NT2/D1 (cell line): ENCODE measurements around the gene MAML2.

Experiments used
- DNase-seq: peaks from one replicate; pipeline ENCODE4 v3.0.0-alpha.2; 2011; ENCODE audit warnings: low read depth, low spot score
- H3K27me3 ChIP-seq: 2 replicates; pipeline ENCODE4 v1.6.0; 2011; ENCODE audit warnings: mild to moderate bottlenecking; ENCODE audit not compliant: insufficient read length, insufficient read depth
- H3K36me3 ChIP-seq: 2 replicates; pipeline ENCODE4 v1.6.1; 2011; ENCODE audit warnings: mild to moderate bottlenecking, low read length, mixed read lengths; ENCODE audit not compliant: insufficient read depth, insufficient read length
- H3K4me1 ChIP-seq: 2 replicates; pipeline ENCODE4 v1.5.1; 2011; ENCODE audit not compliant: insufficient read depth, insufficient read length
- H3K4me3 ChIP-seq: 2 replicates; pipeline ENCODE4 v1.5.1; 2011; ENCODE audit warnings: low read depth; ENCODE audit not compliant: insufficient read length
- H3K9ac ChIP-seq: 2 replicates; pipeline ENCODE4 v1.6.0; 2011; ENCODE audit warnings: low read depth; ENCODE audit not compliant: insufficient read length
- H3K9me3 ChIP-seq: 2 replicates; pipeline ENCODE4 v1.5.1; 2011; ENCODE audit warnings: mild to moderate bottlenecking, low read length; ENCODE audit not compliant: insufficient read depth
- SUZ12 ChIP-seq: IDR thresholded peaks from 2 replicates; pipeline ENCODE4 v1.6.1; 2011; ENCODE audit not compliant: insufficient read length, insufficient read depth; ENCODE audit errors: extremely low read depth
- YY1 ChIP-seq: IDR thresholded peaks from 2 replicates; pipeline ENCODE4 v1.6.1; 2011; ENCODE audit not compliant: insufficient read length, insufficient read depth
- ZNF274 ChIP-seq: IDR thresholded peaks from 2 replicates; pipeline ENCODE4 v1.6.1; 2011; ENCODE audit warnings: mild to moderate bottlenecking, low read depth, low read length

The MAML2 gene

GRCh38 chr11:96342961-96343711 is at the start of gene MAML2:
TSS of gene MAML2 (minus strand) at chr11:96343195. CDS start at chr11:96341895, 1,300 bp downstream.
- TF ChIP-seq YY1 (no peak), SUZ12 (no peak), ZNF274 (no peak)
- Histone ChIP-seq H3K4me1 (peaks cover 3% of the 10 kb centered on the region), H3K4me3 (peak within 1 kb of the TSS; percentile 54), H3K27me3 (no peaks in the 10 kb centered on the region), H3K9me3 (no peaks in the 10 kb centered on the region), H3K9ac (peak within 1 kb of the TSS; percentile 50), H3K36me3 (peaks cover 10% of the 10 kb centered on the region)
- peak; percentile 90 for DNase-seq

- H3K4me3 ChIP-seq, result no peak overlapping the region
- TF ChIP-seq SUZ12 (no peak), ZNF274 (no peak), YY1 (no peak)
Measured at GRCh38 chr11:96391698-96392307, 48.8 kb upstream of the MAML2 start.

DNA sequence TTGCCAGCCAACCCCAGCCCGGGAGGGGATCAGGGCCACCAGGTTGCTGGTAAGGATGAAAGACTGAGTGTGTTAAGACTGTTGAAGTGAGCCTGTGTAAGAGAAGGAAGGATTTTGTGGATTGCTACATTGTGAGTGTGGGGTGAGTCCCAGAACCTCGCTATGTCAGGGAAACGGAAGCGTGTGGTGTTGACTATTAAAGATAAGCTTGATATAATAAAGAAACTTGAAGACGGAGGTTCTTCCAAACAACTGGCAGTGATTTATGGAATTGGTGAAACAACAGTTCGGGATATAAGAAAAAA is 47.4 kb upstream of the MAML2 start:
- no peak for DNase-seq
- no peaks in the 10 kb centered on the region for H3K27me3 ChIP-seq
- peaks cover 37% of the 10 kb centered on the region for H3K9me3 ChIP-seq
- peak overlapping the region; percentile 68 for H3K4me3 ChIP-seq
- peaks cover 13% of the 10 kb centered on the region for H3K36me3 ChIP-seq
- TF ChIP-seq YY1 (no peak), ZNF274 (no peak), SUZ12 (no peak)
- H3K9ac ChIP-seq, result peak overlapping the region; percentile 70
- H3K4me1 ChIP-seq, result no peaks in the 10 kb centered on the region

More at GRCh38 chr11:96391698-96392307, 48.8 kb upstream of the MAML2 start:
- Histone ChIP-seq H3K4me1 (no peaks in the 10 kb centered on the region), H3K9me3 (peaks cover 37% of the 10 kb centered on the region), H3K9ac (no peak overlapping the region), H3K27me3 (no peaks in the 10 kb centered on the region), H3K36me3 (peaks cover 11% of the 10 kb centered on the region)
- no peak for DNase-seq

DNA sequence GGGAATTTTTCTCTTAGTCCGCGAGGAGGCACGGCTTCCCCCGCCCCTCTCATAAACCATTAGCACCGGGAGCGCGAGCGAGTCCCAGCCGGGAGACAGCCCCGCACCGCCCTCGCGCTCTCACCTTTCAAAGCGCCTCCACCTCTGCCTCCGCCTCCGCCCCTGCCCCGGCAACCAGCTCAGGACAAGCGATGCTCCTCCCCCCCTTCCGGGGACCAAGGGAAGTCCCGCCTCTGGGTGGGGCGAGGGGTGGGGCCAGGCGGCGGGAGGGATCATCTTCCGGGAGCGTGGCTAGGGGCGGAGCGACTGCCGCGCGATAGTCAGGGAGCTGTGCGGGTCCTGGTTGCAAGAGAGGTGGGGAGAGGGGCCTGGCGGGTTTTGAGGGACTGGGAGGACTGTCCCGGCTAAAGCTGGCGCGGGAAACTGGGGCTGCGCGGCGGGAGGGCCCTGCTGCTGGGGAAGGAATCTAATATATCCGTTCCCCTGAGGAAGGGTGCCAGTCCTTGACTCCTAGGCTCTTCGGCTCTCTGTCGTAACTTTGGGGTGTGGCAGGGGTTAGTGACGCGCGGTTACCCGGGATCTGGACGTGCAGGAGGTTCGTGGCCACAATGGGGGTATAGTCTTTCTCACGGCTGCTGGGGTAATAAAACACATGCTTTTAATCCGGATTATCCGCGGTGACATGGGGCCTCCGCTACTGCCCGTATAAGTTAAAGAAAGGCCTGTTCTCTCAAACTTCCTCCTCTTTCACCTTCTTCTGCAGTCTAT is 46.9 kb upstream of the MAML2 start, which contains the start of the genes CCDC82 and JRKL:
CCDC82 (minus strand) TSS at position 193 of the 768 bp plus-strand sequence. CDS start 5,165 bp downstream, outside the sequence.
JRKL (plus strand) TSS at position 294 of the 768 bp plus-strand sequence. CDS start 637 bp downstream, outside the sequence.
- Histone ChIP-seq H3K9ac (peak within 1 kb of the TSS; percentile 70), H3K4me3 (peak within 1 kb of the TSS; percentile 68), H3K27me3 (no peaks in the 10 kb centered on the region), H3K4me1 (no peaks in the 10 kb centered on the region), H3K9me3 (peaks cover 37% of the 10 kb centered on the region), H3K36me3 (peaks cover 13% of the 10 kb centered on the region)
- no peak for TF ChIP-seq YY1
- TF ChIP-seq ZNF274, result no peak
- TF ChIP-seq SUZ12, result no peak
- DNase-seq, result peak; percentile 95

GRCh38 chr11:96388891-96389719 is 46.1 kb upstream of the MAML2 start:
- H3K4me1 ChIP-seq, result no peaks in the 10 kb centered on the region
- H3K27me3 ChIP-seq, result no peaks in the 10 kb centered on the region
- no peak for DNase-seq

DNA sequence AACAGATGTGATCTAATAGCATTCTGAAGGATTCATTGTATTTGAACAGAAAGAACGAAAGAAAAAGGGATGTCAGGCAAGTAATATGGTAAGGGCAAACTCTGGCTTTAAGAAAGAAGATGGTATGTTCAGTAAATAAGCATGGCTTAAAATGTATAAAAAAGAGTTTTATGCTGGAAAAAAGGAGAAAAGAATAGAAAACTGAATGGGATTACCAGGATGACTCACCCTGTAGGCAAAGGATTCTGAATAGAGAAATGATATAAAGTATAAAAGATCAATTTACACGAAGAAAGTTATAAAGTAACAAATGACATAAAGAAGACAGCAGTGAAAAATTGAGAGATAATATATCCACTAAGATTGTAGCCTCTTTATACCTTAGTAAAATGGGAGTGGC is 42.2 kb upstream of the MAML2 start:
- TF ChIP-seq ZNF274 (no peak), YY1 (no peak), SUZ12 (no peak)
- no peaks in the 10 kb centered on the region for H3K4me1 ChIP-seq
- peaks cover 20% of the 10 kb centered on the region for H3K36me3 ChIP-seq
- DNase-seq, result no peak
- peaks cover under 1% of the 10 kb centered on the region; the same call in 1 of the 2 replicates for H3K9me3 ChIP-seq
- H3K9ac ChIP-seq, result no peak overlapping the region
- no peak overlapping the region for H3K4me3 ChIP-seq
- H3K27me3 ChIP-seq, result no peaks in the 10 kb centered on the region

More at GRCh38 chr11:96388891-96389719, 46.1 kb upstream of the MAML2 start:
- TF ChIP-seq SUZ12, result no peak
- TF ChIP-seq ZNF274, result no peak
- no peak for TF ChIP-seq YY1
- Histone ChIP-seq H3K9me3 (peaks cover 37% of the 10 kb centered on the region), H3K4me3 (peak overlapping the region; percentile 68), H3K9ac (peak overlapping the region; percentile 58), H3K36me3 (peaks cover 18% of the 10 kb centered on the region)
